GM13977 (cell line): ENCODE measurements around the gene SNAP25.

ENCODE experiments used
- DNase-seq: peaks from one replicate; pipeline ENCODE4 v3.0.0; 2012; ENCODE audit warnings: low spot score
- in situ Hi-C: fragments of 300-500 bp; cut with MboI; formaldehyde crosslinking; loops from one replicate; pipeline ENCODE4 v1.12.0; 2022; ENCODE audit warnings: low sequenced_read_pairs, low pct_unique_long_range_greater_than_20kb, mixed read lengths, inconsistent platforms; ENCODE audit not compliant: unreplicated experiment
- TF ChIP-seq, protein P1 (sequence below): IDR thresholded peaks from 2 replicates; pipeline ENCODE4 v1.5.1; 2012; ENCODE audit warnings: mild to moderate bottlenecking, control low read depth; ENCODE audit not compliant: insufficient read depth; ENCODE audit errors: extremely low read depth, missing control alignments

Gene SNAP25

DNA sequence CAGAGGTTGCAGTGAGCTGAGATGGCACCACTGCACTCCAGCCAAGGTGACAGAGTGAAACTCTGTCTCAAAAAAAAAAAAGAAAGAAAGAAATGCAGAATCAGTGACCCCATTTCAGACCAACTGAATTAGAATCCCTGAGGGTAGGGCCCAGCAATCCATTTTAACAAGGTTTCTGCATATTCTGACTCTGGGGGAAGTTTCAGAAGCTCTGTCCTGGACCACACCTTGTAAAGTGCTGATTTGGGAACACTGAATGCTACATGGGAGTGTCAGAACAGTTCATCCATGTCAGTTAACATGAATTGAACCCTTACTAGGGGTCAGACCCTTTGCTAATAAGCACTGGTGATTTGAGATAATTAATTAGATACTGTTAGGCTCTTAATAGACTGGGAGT is 52.0 kb downstream of the SNAP25 start:
- TF ChIP-seq, protein P1, sequence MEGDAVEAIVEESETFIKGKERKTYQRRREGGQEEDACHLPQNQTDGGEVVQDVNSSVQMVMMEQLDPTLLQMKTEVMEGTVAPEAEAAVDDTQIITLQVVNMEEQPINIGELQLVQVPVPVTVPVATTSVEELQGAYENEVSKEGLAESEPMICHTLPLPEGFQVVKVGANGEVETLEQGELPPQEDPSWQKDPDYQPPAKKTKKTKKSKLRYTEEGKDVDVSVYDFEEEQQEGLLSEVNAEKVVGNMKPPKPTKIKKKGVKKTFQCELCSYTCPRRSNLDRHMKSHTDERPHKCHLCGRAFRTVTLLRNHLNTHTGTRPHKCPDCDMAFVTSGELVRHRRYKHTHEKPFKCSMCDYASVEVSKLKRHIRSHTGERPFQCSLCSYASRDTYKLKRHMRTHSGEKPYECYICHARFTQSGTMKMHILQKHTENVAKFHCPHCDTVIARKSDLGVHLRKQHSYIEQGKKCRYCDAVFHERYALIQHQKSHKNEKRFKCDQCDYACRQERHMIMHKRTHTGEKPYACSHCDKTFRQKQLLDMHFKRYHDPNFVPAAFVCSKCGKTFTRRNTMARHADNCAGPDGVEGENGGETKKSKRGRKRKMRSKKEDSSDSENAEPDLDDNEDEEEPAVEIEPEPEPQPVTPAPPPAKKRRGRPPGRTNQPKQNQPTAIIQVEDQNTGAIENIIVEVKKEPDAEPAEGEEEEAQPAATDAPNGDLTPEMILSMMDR = no peak
- no peak for DNase-seq
- in situ Hi-C loops = no loop called here

GRCh38 chr20:10271494-10272219 is 53.0 kb downstream of the SNAP25 start:
- TF ChIP-seq, protein P1 = no peak
- no peak for DNase-seq
- in situ Hi-C loops = no loop called here

DNA sequence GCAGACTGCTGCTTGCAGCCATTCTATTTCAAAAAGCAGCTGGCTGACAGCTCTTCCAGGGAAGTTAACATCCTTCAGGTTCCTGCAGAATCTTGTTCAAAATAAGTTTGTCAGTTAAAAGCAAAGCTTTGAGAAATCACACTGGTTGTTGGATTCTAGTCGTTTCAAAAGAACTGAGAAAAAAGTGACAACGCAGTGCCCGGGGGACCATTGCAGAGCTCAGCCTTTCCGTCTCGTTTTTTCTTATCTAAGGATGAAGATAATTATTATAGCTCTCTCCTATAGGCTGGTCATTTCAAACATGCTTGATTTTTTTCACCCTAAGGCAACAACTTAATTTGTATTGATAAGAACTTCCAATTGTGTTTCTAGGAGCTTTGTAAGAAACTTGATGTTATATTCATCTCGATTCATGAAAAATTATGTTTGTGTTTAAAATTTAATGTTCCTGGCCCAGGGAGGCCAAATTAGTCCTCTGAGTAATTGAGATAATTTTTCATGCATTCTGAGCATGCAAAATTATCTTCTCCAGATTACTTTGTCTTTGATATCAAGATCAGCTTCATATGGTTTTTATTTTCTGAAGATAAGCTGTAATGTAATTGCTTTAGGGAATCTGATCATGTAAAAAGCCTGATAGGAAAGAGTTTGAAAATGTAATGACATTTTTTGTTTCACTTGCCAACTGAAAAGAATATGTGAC is 58.4 kb downstream of the SNAP25 start:
- in situ Hi-C loops = no loop called here

GRCh38 chr20:10277616-10278015 is 59.0 kb downstream of the SNAP25 start:
- TF ChIP-seq, protein P1 = no peak
- no peak for DNase-seq
- in situ Hi-C loops = no loop called here

More for the DNA sequence above, 58.4 kb downstream of the SNAP25 start:
- DNase-seq = no peak
- TF ChIP-seq, protein P1 = no peak

- in situ Hi-C loops = no loop called here
- TF ChIP-seq, protein P1 = no peak
- DNase-seq = no peak
Measured at GRCh38 chr20:10278412-10278811, 59.8 kb downstream of the SNAP25 start.

DNA sequence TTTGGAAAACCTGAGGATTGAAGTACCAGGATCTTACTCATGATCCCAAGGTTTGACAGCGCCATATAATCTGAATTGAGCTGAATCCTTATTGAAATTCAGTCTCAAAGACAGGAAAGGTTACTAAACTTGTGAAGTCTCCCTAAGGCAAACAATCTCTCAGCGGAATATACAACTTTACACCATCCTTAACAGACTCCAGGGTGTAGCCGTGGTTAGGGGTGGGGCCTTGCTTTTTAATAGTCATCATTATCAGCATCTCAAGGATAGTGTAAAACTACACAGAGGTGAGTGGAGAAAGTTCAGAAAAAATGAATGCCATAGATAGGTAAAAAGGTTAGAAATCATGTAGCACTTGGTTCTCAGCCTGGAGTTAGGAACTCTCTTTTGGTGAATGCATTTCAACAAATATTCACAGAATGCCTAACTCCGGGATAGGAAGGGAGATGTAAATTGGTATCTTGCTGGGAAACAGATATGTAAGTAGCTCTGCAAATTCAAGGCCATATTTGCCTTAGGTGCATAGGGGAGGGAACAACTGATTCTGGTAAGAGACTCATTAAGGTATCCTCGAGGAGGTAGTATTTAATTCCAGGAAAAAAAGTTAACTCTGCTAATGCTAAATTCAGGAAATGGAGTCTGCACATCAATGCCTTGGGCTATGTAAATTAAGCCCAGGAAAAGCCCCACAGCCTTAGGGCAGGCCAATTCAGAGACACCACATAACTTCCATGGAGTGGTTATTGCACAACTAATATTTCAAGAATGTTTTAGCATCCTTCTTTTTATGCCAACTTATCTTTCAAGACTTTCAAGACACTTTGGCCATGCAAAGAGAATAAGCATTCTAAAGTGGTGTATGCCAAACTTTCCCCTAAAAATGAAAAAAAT is 61.6 kb downstream of the SNAP25 start:
- DNase-seq = no peak
- in situ Hi-C loops = no loop called here
- TF ChIP-seq, protein P1 = no peak
